ENCODE results near the gene MDH1B. TPM values are rescaled to one million over a fixed set of nuclear protein-coding genes. Genes with fewer than 3 reads are reported as not detected.

MDH1B gene
- total RNA-seq, 1 experiment from 2014 or later: 1.3 TPM

- Histone ChIP-seq H3K79me1 (ENCODE audit: insufficient read depth, low read depth, low read length, poor library complexity, severe bottlenecking) (no peaks in the 10 kb centered on the region), H3K9me3 (ENCODE audit: control insufficient read depth, low read depth, low read length) (no peaks in the 10 kb centered on the region), H3K4me1 (ENCODE audit: insufficient read depth, low read length) (no peaks in the 10 kb centered on the region), H4K91ac (ENCODE audit: insufficient read length, low read depth, low read length) (no peak overlapping the region), H3K9ac (ENCODE audit: extremely low read depth, insufficient read length, low read length) (no peak overlapping the region), H2BK15ac (ENCODE audit: low read depth, low read length) (no peak overlapping the region), H4K8ac (replicated peaks; ENCODE audit: insufficient read length, low read depth, low read length) (no peak overlapping the region), H4K20me1 (ENCODE audit: control insufficient read depth, insufficient read depth, insufficient read length) (no peaks in the 10 kb centered on the region), H3T11ph (ENCODE audit: low read length) (no peak overlapping the region), H2AK5ac (ENCODE audit: insufficient read length, low read length) (no peak overlapping the region), H2AFZ (ENCODE audit: low read length) (no peak overlapping the region), H3K27ac (ENCODE audit: insufficient read length, low read depth, low read length) (no peak overlapping the region), H3K4ac (ENCODE audit: low read depth, low read length) (no peak overlapping the region), H2BK20ac (ENCODE audit: low read depth, low read length, poor library complexity, severe bottlenecking) (no peak overlapping the region), H3K14ac (ENCODE audit: insufficient read depth, low read length) (no peak overlapping the region), H2BK12ac (ENCODE audit: insufficient read length, low read depth, low read length) (no peak overlapping the region), H3K56ac (ENCODE audit: insufficient read length, low read depth, low read length) (no peak overlapping the region), H2BK5ac (ENCODE audit: insufficient read length, low read length) (no peak overlapping the region), H3K79me2 (ENCODE audit: insufficient read depth, low read length) (no peaks in the 10 kb centered on the region), H3K23ac (ENCODE audit: insufficient read length, low read depth, low read length) (no peak overlapping the region), H3K27me3 (ENCODE audit: insufficient read depth, low read length) (no peaks in the 10 kb centered on the region), H4K5ac (ENCODE audit: insufficient read length, low read depth, low read length) (no peak overlapping the region), H3K18ac (ENCODE audit: insufficient read length, low read depth, low read length) (no peak overlapping the region), H2BK120ac (ENCODE audit: low read depth, low read length, poor library complexity, severe bottlenecking) (no peak overlapping the region), H3K23me2 (ENCODE audit: insufficient read length, low read depth, low read length, poor library complexity, severe bottlenecking) (no peaks in the 10 kb centered on the region), H3K4me2 (ENCODE audit: insufficient read depth, insufficient read length, low read length) (no peak overlapping the region)
- H3K9me3 Mint-ChIP-seq: no peaks in the 10 kb centered on the region
- H3K27ac Mint-ChIP-seq: no peak overlapping the region
- TF ChIP-seq CTCF (conservative IDR thresholded peaks at IDR 0.05): no peak
- peaks cover 3% of the 10 kb centered on the region; the same call in 1 of the 2 replicates for H3K27me3 Mint-ChIP-seq (ENCODE audit: low read depth)
- DNase-seq: no peak
- no CpG with 5 or more reads among the region's 3 CpGs for WGBS (ENCODE audit: extremely low coverage, insufficient read length, low lambda C conversion rate)
- no peaks in the 10 kb centered on the region for H3K36me3 Mint-ChIP-seq (ENCODE audit: insufficient read depth in 1 of 3, low read depth in 3 of 3)
- H3K4me3 Mint-ChIP-seq: no peak overlapping the region
- 0 out of 4 replicates have a peak, but pooled peaks cover 0 to 3% of the 10 kb centered on the region in 2 experiments for H3K4me1 Mint-ChIP-seq
Measured at GRCh38 chr2:206698811-206699210, 66.3 kb downstream of the MDH1B start.
